HEK293T (cell line): Measurements from ENCODE around the gene FMC1.

Source experiments
- CTCF ChIA-PET: fragments of 350-600 bp; formaldehyde crosslinking; extraction: SDS; loops from one replicate; lab custom pipeline; 2021; ENCODE audit warnings: antibody characterized with exemption, inconsistent platforms; lab: Yijun Ruan, JAX
- POLR2A ChIA-PET: fragments of 350-600 bp; formaldehyde crosslinking; extraction: SDS; loops from one replicate; lab custom pipeline; 2020; ENCODE audit warnings: antibody characterized with exemption, inconsistent platforms; lab: Yijun Ruan, JAX
- DNase-seq: peaks from one replicate; pipeline ENCODE4 v3.0.0; 2012; ENCODE audit warnings: mixed read lengths; ENCODE audit errors: extremely low spot score
- ARNT ChIP-seq: fragments of 450-650 bp; IDR thresholded peaks from 2 replicates; pipeline ENCODE4 v1.6.1; 2017; ENCODE audit warnings: mild to moderate bottlenecking
- BHLHE40 ChIP-seq: fragments of 450-650 bp; IDR thresholded peaks from 2 replicates; pipeline ENCODE4 v1.6.1; 2016; ENCODE audit warnings: mild to moderate bottlenecking, moderate library complexity, borderline replicate concordance
- CTBP1 ChIP-seq: fragments of 450-650 bp; IDR thresholded peaks from 2 replicates; pipeline ENCODE4 v1.6.1; 2016; ENCODE audit warnings: borderline replicate concordance
- ELF4 ChIP-seq: fragments of 450-650 bp; IDR thresholded peaks from 2 replicates; pipeline ENCODE4 v1.6.1; 2017; ENCODE audit warnings: antibody characterized with exemption
- FOXA1 ChIP-seq: fragments of 450-650 bp; IDR thresholded peaks from 2 replicates; pipeline ENCODE4 v1.6.1; 2016; ENCODE audit warnings: mild to moderate bottlenecking
- FOXK2 ChIP-seq: fragments of 450-650 bp; IDR thresholded peaks from 2 replicates; pipeline ENCODE4 v1.6.1; 2016; ENCODE audit warnings: mild to moderate bottlenecking
- FOXM1 ChIP-seq: fragments of 450-650 bp; IDR thresholded peaks from 2 replicates; pipeline ENCODE4 v1.6.1; 2017; ENCODE audit warnings: mild to moderate bottlenecking, borderline replicate concordance
- HDGF ChIP-seq: fragments of 450-650 bp; IDR thresholded peaks from 2 replicates; pipeline ENCODE4 v1.6.1; 2017; ENCODE audit warnings: antibody characterized with exemption, borderline replicate concordance
- L3MBTL2 ChIP-seq: fragments of 450-650 bp; conservative IDR thresholded peaks from 2 replicates; pipeline ENCODE4 v1.6.1; 2016; ENCODE audit warnings: mild to moderate bottlenecking
- LEF1 ChIP-seq: fragments of 450-650 bp; IDR thresholded peaks from 2 replicates; pipeline ENCODE4 v1.6.1; 2017; ENCODE audit warnings: mild to moderate bottlenecking, borderline replicate concordance
- NFRKB ChIP-seq: fragments of 450-650 bp; IDR thresholded peaks from 2 replicates; pipeline ENCODE4 v1.6.1; 2016; ENCODE audit warnings: mild to moderate bottlenecking, moderate library complexity
- SP1 ChIP-seq: fragments of 450-650 bp; IDR thresholded peaks from 2 replicates; pipeline ENCODE4 v1.6.1; 2017
- SUZ12 ChIP-seq: fragments of 450-650 bp; IDR thresholded peaks from 2 replicates; pipeline ENCODE4 v1.6.1; 2016; ENCODE audit warnings: mild to moderate bottlenecking
- TARDBP ChIP-seq: fragments of 450-650 bp; IDR thresholded peaks from 2 replicates; pipeline ENCODE4 v1.6.1; 2016
- ZNF384 ChIP-seq: fragments of 450-650 bp; IDR thresholded peaks from 2 replicates; pipeline ENCODE4 v1.6.1; 2016
- TF ChIP-seq, protein P1 (sequence below): fragments of 450-650 bp; IDR thresholded peaks from 2 replicates; pipeline ENCODE4 v1.6.1; 2016

Gene FMC1

GRCh38 chr7:139362302-139362701, 21.2 kb downstream of the FMC1 start:
- CTCF ChIA-PET: no interaction called here
- POLR2A ChIA-PET: no interaction called here
- peak; percentile 30 for DNase-seq
- TF ChIP-seq ZNF384 (no peak), NFRKB (no peak), CTBP1 (no peak)

- ChIA-PET CTCF (no interaction called here), POLR2A (interaction anchor here (1.0 kb wide), 1 partner anchor 23 kb away, joined by 3 read pairs; no protein-coding TSS in a partner anchor)
- no peak for TF ChIP-seq LEF1
- no peak for TF ChIP-seq ELF4
- TF ChIP-seq HDGF: no peak
- no peak for TF ChIP-seq FOXA1
- no peak for TF ChIP-seq FOXK2
- no peak for TF ChIP-seq L3MBTL2
- no peak for TF ChIP-seq FOXM1
- TF ChIP-seq, protein P1, sequence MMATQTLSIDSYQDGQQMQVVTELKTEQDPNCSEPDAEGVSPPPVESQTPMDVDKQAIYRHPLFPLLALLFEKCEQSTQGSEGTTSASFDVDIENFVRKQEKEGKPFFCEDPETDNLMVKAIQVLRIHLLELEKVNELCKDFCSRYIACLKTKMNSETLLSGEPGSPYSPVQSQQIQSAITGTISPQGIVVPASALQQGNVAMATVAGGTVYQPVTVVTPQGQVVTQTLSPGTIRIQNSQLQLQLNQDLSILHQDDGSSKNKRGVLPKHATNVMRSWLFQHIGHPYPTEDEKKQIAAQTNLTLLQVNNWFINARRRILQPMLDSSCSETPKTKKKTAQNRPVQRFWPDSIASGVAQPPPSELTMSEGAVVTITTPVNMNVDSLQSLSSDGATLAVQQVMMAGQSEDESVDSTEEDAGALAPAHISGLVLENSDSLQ: no peak
- no peak for TF ChIP-seq ZNF384
- TF ChIP-seq NFRKB: no peak
- no peak for TF ChIP-seq SP1
- no peak for TF ChIP-seq CTBP1
- no peak for TF ChIP-seq SUZ12
- TF ChIP-seq ARNT: no peak
- TF ChIP-seq TARDBP: no peak
- TF ChIP-seq BHLHE40: no peak
- no peak for DNase-seq
Observed at GRCh38 chr7:139362981-139363380, 21.8 kb downstream of the FMC1 start.

- CTCF ChIA-PET: no interaction called here
Observed at GRCh38 chr7:139365336-139365735, 24.2 kb downstream of the FMC1 start.

DNA sequence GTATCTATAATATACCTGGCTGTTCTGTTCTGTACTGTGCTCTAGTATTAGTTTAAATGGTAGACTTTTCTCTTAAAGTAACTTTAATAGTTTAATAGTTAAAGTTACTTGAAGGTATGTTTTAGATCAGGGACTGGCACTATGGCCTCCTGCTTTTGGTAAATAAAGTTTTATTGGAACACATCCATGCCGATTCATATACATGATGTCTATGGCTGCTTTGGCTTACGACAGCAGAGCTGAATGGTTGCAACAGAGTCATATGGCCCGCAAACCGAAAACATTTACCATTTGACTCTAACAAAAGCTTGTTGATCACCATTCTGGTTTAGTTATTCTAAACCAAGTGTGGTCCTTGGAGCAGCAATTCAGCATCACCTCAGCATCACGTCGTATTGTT, 25.3 kb downstream of the FMC1 start:
- no peak for TF ChIP-seq FOXM1
- no peak for TF ChIP-seq L3MBTL2
- TF ChIP-seq ELF4: no peak
- TF ChIP-seq FOXA1: no peak
- TF ChIP-seq SP1: no peak
- ChIA-PET POLR2A (no interaction called here), CTCF (no interaction called here)
- DNase-seq: no peak

More at GRCh38 chr7:139365336-139365735, 24.2 kb downstream of the FMC1 start:
- POLR2A ChIA-PET: no interaction called here
- no peak for TF ChIP-seq FOXA1
- no peak for DNase-seq

DNA sequence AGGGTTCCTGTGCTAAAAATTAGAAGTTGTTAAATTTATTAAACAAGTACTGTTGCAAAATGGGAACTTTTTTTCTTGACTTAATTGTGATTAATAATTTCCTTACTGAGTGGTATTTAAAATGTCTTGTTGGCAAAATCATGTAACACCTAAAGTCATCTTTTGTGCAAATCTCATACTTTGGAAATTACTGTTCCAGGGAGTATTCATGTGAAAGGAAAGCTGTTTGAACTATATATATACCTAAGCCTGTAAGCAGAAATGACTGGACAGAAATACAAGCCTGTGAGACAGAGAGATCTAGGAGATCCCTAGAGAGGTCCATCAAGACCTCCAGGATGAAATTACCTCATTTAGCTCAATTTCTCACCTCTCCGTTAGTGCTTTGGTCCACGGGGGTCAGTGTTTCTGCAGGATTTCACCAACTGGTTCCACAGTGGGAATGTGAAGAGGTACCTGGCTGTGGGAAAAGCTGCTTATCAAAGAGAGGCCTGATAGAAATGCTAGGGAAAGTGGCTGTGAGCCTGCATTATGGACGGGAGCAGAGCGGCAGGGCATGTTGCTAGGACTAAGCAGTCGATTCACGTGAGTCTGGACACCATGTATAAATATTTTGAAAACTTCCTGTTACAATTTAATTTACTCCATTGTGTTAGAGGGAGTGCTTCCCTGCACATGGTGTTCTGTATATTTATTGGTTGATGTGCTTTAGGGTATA, 26.5 kb downstream of the FMC1 start:
- POLR2A ChIA-PET: interaction anchor here (1.2 kb wide), 1 partner anchor 136 kb away, joined by 3 read pairs; no protein-coding TSS in a partner anchor

GRCh38 chr7:139370301-139370942, 29.3 kb downstream of the FMC1 start:
- DNase-seq: no peak
- TF ChIP-seq SUZ12 (no peak), SP1 (no peak), ZNF384 (no peak), FOXK2 (no peak), HDGF (no peak), BHLHE40 (no peak), L3MBTL2 (no peak), FOXA1 (no peak)
- TF ChIP-seq, protein P1: no peak
- CTCF ChIA-PET: interaction anchor here (0.5 to 0.9 kb wide), 3 partner anchors 16 to 791 kb away, joined by 3 to 4 read pairs (median 3); no protein-coding TSS in a partner anchor
- POLR2A ChIA-PET: interaction anchor here (0.7 to 3.1 kb wide), 3 partner anchors 10 to 43 kb away, joined by 3 to 31 read pairs (median 6); partner anchors contain the start of gene LUC7L2

More for the DNA sequence above, 26.5 kb downstream of the FMC1 start:
- no peak for TF ChIP-seq ARNT
- TF ChIP-seq, protein P1: no peak
- DNase-seq: no peak
- CTCF ChIA-PET: no interaction called here

- TF ChIP-seq LEF1: no peak
- no peak for TF ChIP-seq L3MBTL2
- TF ChIP-seq FOXK2: no peak
- no peak for TF ChIP-seq CTBP1
- no peak for TF ChIP-seq ARNT
- TF ChIP-seq FOXM1: no peak
- no peak for TF ChIP-seq NFRKB
- no peak for TF ChIP-seq TARDBP
- no peak for TF ChIP-seq BHLHE40
- TF ChIP-seq ZNF384: no peak
- no peak for TF ChIP-seq SP1
- no peak for TF ChIP-seq HDGF
- TF ChIP-seq, protein P1: no peak
- TF ChIP-seq FOXA1: no peak
- no peak for TF ChIP-seq ELF4
Observed at GRCh38 chr7:139370943-139371313, 29.8 kb downstream of the FMC1 start.

More at GRCh38 chr7:139370943-139371313, 29.8 kb downstream of the FMC1 start:
- DNase-seq: no peak
- ChIA-PET CTCF (interaction anchor here (0.8 kb wide), 1 partner anchor 64 kb away, joined by 3 read pairs; no protein-coding TSS in a partner anchor), POLR2A (interaction anchor here (0.7 to 3.1 kb wide), 3 partner anchors 11 to 43 kb away, joined by 3 to 31 read pairs (median 6); partner anchors contain the start of gene LUC7L2)
